ENCODE data around the gene FER1L5.

The FER1L5 gene

GRCh38 chr2:96695602-96696001, 53.0 kb downstream of the FER1L5 start:
- Histone ChIP-seq H4K20me1 (ENCODE audit: control insufficient read depth, insufficient read depth, low read depth, low read length) (no peaks in the 10 kb centered on the region), H3K27me3 (ENCODE audit: control insufficient read depth, low read length) (no peaks in the 10 kb centered on the region), H3K27ac (ENCODE audit: low read depth, low read length) (no peak overlapping the region), H3K4me1 (ENCODE audit: control insufficient read depth, low read length) (no peaks in the 10 kb centered on the region), H3K9me2 (replicated peaks; ENCODE audit: control insufficient read depth, low read length) (no peaks in the 10 kb centered on the region), H3K9me3 (ENCODE audit: control insufficient read depth, insufficient read depth, low read length) (no peaks in the 10 kb centered on the region), H3F3A (ENCODE audit: control insufficient read depth, insufficient read depth) (no peaks in the 10 kb centered on the region), H3K4me3 (ENCODE audit: low read length) (no peak overlapping the region), H3K4me2 (ENCODE audit: low read length) (no peak overlapping the region), H3K79me2 (ENCODE audit: control insufficient read depth, low read length) (no peaks in the 10 kb centered on the region), H3K36me3 (ENCODE audit: control insufficient read depth, low read length) (no peaks in the 10 kb centered on the region)
- TF ChIP-seq CTCF (IDR thresholded peaks at IDR 0.05; ENCODE audit: low read depth, low read length, poor library complexity, severe bottlenecking) (no peak), EZH2phosphoT487 (IDR thresholded peaks at IDR 0.05; ENCODE audit: borderline replicate concordance, low read length) (no peak)

GRCh38 chr2:96697476-96697875, 54.9 kb downstream of the FER1L5 start:
- H3K4me2 ChIP-seq (ENCODE audit: low read length), result no peak overlapping the region
- no peaks in the 10 kb centered on the region for H4K20me1 ChIP-seq (ENCODE audit: control insufficient read depth, insufficient read depth, low read depth, low read length)
- no peaks in the 10 kb centered on the region for H3K79me2 ChIP-seq (ENCODE audit: control insufficient read depth, low read length)
- no peak overlapping the region for H3K27ac ChIP-seq (ENCODE audit: low read depth, low read length)
- H3K9me3 ChIP-seq (ENCODE audit: control insufficient read depth, insufficient read depth, low read length), result no peaks in the 10 kb centered on the region
- no peaks in the 10 kb centered on the region for H3F3A ChIP-seq (ENCODE audit: control insufficient read depth, insufficient read depth)
- TF ChIP-seq EZH2phosphoT487 (IDR thresholded peaks at IDR 0.05; ENCODE audit: borderline replicate concordance, low read length) (no peak), CTCF (IDR thresholded peaks at IDR 0.05; ENCODE audit: low read depth, low read length, poor library complexity, severe bottlenecking) (no peak)
- no peak overlapping the region for H3K4me3 ChIP-seq (ENCODE audit: low read length)
- H3K4me1 ChIP-seq (ENCODE audit: control insufficient read depth, low read length), result no peaks in the 10 kb centered on the region
- H3K9me2 ChIP-seq (replicated peaks; ENCODE audit: control insufficient read depth, low read length), result no peaks in the 10 kb centered on the region
- no peaks in the 10 kb centered on the region for H3K27me3 ChIP-seq (ENCODE audit: control insufficient read depth, low read length)
- H3K36me3 ChIP-seq (ENCODE audit: control insufficient read depth, low read length), result no peaks in the 10 kb centered on the region

GRCh38 chr2:96698221-96698861, 55.8 kb downstream of the FER1L5 start:
- no peak for TF ChIP-seq EZH2phosphoT487 (IDR thresholded peaks at IDR 0.05; ENCODE audit: borderline replicate concordance, low read length)
- no peak for TF ChIP-seq CTCF (IDR thresholded peaks at IDR 0.05; ENCODE audit: low read depth, low read length, poor library complexity, severe bottlenecking)

More at GRCh38 chr2:96698221-96698861, 55.8 kb downstream of the FER1L5 start:
- no peaks in the 10 kb centered on the region for H3K9me3 ChIP-seq (ENCODE audit: control insufficient read depth, insufficient read depth, low read length)
- H3K36me3 ChIP-seq (ENCODE audit: control insufficient read depth, low read length), result no peaks in the 10 kb centered on the region
- H3F3A ChIP-seq (ENCODE audit: control insufficient read depth, insufficient read depth), result no peaks in the 10 kb centered on the region
- no peaks in the 10 kb centered on the region for H3K4me1 ChIP-seq (ENCODE audit: control insufficient read depth, low read length)
- no peak overlapping the region for H3K27ac ChIP-seq (ENCODE audit: low read depth, low read length)
- no peak overlapping the region for H3K4me3 ChIP-seq (ENCODE audit: low read length)
- no peaks in the 10 kb centered on the region for H3K79me2 ChIP-seq (ENCODE audit: control insufficient read depth, low read length)
- H3K4me2 ChIP-seq (ENCODE audit: low read length), result no peak overlapping the region
- no peaks in the 10 kb centered on the region for H4K20me1 ChIP-seq (ENCODE audit: control insufficient read depth, insufficient read depth, low read depth, low read length)
- no peaks in the 10 kb centered on the region for H3K27me3 ChIP-seq (ENCODE audit: control insufficient read depth, low read length)
- H3K9me2 ChIP-seq (replicated peaks; ENCODE audit: control insufficient read depth, low read length), result no peaks in the 10 kb centered on the region
